IPS-18c (cell line): ENCODE results near the gene GRM4.

Experiments used
- H3K4me3 ChIP-seq: 2 replicates; pipeline ENCODE4 v1.7.0; 2013; ENCODE audit warnings: low read depth, mild to moderate bottlenecking, low read length, moderate library complexity; ENCODE audit not compliant: insufficient read depth
- H3K9me3 ChIP-seq: one replicate; pipeline ENCODE4 v1.6.1; 2013; ENCODE audit warnings: mild to moderate bottlenecking, low read length, moderate library complexity; ENCODE audit not compliant: control insufficient read depth, insufficient read depth

GRM4 gene

GRCh38 chr6:33992191-33992590 is 153.7 kb downstream of the GRM4 start:
- Histone ChIP-seq H3K4me3 (no peak overlapping the region), H3K9me3 (no peaks in the 10 kb centered on the region)

DNA sequence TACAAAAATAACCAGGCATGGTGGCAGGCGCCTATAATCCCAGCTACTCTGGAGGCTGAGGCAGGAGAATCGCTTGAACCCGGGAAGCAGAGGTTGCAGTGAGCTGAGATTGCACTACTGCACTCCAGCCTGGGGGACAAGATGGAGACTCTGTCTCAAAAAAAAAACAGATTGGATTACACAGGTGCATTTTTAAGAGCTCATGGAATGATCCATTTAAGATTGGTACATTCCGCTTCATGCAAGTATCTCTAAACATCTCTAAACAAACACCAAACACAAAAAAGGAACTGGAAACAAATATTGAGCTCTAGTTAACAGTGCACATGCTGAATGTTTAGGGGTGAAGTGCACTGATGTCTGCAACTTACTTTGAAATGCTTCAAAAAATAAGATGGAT is 154.3 kb downstream of the GRM4 start:
- Histone ChIP-seq H3K4me3 (no peak overlapping the region), H3K9me3 (no peaks in the 10 kb centered on the region)

DNA sequence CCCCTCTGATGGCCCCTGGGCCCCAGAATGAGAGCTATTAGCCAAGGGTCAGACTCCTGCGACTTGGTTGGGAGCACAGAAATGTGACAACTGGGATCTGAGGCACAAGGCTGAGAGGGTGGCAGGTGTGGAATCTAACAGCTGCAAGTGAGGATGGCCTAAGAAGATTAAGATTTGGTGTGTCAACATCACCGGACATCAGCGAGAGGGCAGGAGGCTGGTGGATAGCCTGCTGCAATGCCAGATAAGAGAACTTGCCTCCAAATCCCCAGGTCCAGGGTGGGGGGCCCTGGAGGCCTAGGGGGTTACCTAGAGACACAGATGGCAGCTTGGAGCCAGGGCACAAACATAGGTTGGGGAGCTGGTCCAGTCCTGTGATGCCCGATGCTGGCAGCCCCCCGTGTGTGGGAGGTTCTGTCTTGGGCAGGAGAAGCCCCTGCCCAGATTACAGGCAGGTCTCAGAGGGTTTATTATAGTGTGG is 155.8 kb downstream of the GRM4 start:
- no peak overlapping the region for H3K4me3 ChIP-seq
- H3K9me3 ChIP-seq = no peaks in the 10 kb centered on the region

DNA sequence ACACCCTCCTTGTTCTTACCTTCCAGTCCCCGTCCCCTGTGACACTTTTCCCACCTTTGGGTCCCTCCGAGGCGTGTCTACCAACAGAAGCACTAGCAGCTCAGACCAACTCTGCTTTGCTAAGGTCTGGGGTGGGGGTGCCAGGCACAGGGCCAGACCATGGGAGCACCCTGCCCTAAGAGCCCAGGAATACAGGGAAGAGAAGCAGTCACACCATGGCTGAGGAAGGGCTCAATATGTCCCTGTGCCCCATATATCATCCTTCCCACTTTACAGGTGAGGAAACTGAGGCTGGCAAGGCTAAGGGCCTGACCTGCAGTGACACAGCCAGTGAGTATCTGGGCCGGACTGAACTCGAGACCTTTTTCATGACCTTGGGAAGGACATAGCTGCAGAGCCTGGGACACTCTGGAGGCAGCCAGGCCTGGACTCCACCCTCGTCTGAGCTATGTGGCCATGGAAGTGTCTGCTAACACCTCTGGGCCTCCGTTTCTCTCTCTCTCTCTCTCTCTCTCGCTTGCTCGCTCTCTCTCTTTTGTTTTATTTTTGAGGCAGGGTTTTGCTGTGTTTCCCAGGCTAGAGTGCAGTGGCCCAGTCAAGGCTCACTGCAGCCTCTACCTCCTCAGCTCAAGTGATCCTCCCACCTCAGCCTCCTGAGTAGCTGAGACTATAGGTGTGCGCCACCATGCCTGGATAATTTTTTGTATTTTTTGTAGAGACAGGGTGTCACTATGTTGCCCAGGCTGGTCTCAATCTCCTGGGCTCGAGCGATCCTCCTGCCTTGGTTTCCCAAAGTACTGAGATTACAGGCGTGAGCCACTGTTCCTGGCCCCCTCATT is 156.7 kb downstream of the GRM4 start:
- Histone ChIP-seq H3K4me3 (no peak overlapping the region), H3K9me3 (no peaks in the 10 kb centered on the region)

DNA sequence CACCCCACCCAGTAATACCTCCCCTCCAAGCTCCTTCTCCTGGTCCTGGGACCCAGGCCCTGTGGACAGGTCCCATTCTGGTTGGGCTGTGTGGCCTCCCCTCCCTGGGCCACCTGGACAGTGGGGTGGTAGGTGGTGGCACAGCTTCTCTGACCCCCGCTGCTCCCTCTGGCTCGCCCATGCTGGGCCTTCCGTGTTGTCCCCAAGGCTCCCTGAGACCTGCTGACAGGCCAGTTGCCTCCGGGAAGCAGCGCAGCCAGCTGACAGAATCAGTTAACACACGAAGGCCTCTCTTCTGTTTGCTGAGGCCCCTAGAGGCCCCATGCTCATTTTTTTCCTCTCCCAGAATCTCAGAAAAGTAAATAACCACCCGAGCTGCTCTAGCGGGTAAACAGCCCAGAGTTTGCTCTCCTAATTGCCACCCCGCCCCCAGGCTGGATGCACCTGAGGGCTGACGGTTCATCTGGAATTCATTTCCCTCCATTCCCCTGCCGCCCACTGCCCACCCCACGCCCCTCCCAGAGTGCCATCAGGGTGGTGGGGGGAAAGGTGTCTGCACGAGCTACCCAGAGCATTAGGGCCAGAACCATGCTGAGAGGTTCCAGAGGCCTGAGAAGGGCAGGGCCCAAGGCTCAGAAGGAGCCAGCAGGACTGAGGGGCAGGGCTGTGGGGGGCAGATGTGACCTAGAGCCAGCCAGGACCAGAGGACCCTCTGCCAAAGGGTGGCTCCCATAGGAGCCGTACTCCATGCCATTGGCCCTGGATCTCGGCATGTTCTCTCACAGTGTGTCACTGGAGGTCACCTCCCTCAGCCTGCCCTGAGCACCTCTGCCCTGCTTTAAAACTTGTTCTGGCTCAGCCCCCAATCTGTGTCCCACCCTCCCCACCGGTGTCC is 157.5 kb downstream of the GRM4 start:
- no peaks in the 10 kb centered on the region for H3K9me3 ChIP-seq
- H3K4me3 ChIP-seq = no peak overlapping the region

DNA sequence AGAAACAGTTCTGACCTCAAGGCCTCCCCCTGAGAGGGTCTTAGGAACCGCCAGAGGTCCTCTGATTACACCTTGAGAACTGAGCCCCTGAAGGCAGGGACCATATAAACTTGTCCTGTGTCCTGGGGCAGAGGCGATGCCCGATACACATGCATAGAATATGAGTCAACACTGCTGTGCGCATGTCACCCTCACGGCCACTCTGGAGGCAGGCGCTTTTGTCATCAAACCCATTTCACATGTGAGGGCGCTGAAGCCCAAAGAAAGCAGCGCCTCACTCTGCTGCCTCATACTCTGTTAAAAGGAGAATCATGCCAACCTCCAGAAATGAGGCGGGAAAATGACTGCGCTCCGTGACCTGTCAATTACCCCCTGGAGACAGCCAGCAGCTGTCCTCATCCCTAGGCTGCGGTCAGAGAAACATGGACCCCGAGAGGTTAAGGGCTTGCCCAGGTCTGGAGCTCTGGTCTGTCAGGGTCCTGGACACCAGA is 158.3 kb downstream of the GRM4 start:
- Histone ChIP-seq H3K9me3 (no peaks in the 10 kb centered on the region), H3K4me3 (no peak overlapping the region)

- no peaks in the 10 kb centered on the region for H3K9me3 ChIP-seq
- no peak overlapping the region for H3K4me3 ChIP-seq
These were observed 159.9 kb downstream of the GRM4 start for GRCh38 chr6:33985947-33986346.

DNA sequence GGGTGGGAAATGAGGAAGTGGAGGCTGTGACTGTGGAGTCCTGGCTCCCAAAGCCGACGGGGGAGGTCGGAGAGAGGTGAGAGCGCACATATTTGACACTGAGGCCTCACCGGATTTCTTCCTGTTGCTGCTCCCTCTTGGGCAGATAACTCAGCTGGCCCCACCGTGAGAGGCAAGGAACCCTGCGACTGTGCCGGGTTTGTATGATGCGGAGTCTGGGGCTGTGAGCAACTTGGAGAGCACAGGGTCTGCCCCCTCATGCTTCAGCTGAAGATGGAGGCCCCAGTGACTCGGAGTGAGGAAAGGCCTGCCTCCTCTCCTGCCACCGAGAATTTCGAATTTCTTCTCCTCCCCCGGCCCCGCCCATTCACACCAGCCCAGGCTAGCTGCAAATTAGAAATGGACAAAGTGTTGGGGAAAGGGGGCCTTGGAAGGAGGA is 160.6 kb downstream of the GRM4 start:
- Histone ChIP-seq H3K4me3 (no peak overlapping the region), H3K9me3 (no peaks in the 10 kb centered on the region)

DNA sequence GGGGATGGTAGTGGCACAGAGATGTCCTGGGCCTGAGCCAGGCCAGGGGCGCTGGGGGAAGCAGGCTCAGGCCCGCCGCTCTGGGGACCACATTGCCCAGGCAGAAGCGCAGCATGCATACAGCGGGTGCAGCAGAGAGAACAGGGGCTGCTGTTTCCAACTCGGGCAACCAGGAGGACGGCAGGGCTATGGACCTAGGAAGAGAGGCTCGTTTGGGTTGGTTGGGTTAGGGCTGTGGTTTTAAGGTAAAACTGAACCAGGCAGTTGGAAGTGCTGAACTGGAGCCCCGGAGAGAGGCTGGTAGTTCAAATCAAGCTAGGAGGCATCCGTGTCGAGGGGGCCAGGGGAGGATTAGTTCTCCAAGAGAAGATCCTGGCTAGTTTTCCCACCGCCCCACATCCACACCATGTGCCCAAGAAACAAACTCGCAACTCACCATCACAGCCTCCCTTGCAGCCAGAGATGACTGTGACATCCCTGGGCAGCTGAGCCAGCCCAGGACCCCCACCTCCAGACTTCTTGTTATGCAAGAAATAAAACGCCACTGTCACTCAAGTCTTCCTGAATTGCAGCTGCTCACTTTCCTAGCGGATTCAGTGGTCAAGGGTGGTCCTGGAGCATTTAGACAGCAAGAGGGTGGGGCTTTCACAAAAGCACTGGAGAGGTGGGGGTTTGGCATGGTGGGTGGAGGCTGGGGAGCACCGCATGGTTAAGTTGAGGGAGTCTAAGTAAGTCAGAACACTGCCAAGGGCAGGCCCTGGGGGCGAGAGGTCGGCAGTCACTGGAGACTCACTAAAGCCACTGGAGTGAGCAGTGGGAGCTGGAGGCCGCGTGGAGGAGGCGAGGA is 161.2 kb downstream of the GRM4 start:
- no peak overlapping the region for H3K4me3 ChIP-seq

GRCh38 chr6:33983721-33984465 is 162.0 kb downstream of the GRM4 start:
- Histone ChIP-seq H3K9me3 (no peaks in the 10 kb centered on the region), H3K4me3 (no peak overlapping the region)

More for the DNA sequence above, 161.2 kb downstream of the GRM4 start:
- no peaks in the 10 kb centered on the region for H3K9me3 ChIP-seq

- Histone ChIP-seq H3K9me3 (no peaks in the 10 kb centered on the region), H3K4me3 (no peak overlapping the region)
These were observed 162.7 kb downstream of the GRM4 start for GRCh38 chr6:33983109-33983716.

DNA sequence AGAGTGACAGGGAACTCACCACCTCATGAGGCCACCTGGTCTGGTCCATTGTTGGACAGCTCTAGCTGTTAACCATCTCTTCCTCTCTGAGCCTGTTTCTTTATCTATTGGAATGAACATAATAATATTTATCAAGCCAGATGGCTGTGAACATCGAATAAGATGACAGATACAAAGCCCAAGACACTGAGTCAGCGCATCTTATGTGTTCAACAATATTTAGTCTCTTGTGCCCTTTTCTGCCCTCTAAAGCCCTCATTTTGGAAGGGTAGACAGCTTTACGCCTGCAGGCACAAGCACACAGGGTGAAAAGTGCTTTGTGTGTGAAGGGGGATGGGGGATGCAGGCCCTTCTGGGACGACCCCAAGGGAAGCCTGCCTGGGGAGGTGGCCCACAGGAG is 164.0 kb downstream of the GRM4 start:
- Histone ChIP-seq H3K9me3 (no peaks in the 10 kb centered on the region), H3K4me3 (no peak overlapping the region)

DNA sequence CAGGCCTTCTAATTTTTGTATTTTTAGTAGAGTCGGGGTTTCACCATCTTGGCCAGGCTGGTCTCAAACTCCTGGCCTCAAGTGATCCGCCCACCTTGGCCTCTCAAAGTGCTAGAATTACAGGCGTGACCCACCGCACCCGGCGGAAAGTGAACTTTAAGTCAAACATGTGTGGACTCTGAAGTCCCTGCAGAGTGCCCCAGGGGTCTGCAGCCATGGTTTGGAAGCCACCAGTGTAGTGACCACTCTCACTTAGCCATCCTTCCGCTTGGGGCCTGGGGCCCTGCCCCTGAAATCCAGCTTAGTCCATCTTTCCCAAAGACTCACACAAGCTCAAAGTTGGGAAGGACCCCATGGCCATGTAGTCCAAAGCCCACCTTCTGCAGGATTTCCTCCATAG is 164.5 kb downstream of the GRM4 start:
- H3K9me3 ChIP-seq = no peaks in the 10 kb centered on the region
- H3K4me3 ChIP-seq = no peak overlapping the region

DNA sequence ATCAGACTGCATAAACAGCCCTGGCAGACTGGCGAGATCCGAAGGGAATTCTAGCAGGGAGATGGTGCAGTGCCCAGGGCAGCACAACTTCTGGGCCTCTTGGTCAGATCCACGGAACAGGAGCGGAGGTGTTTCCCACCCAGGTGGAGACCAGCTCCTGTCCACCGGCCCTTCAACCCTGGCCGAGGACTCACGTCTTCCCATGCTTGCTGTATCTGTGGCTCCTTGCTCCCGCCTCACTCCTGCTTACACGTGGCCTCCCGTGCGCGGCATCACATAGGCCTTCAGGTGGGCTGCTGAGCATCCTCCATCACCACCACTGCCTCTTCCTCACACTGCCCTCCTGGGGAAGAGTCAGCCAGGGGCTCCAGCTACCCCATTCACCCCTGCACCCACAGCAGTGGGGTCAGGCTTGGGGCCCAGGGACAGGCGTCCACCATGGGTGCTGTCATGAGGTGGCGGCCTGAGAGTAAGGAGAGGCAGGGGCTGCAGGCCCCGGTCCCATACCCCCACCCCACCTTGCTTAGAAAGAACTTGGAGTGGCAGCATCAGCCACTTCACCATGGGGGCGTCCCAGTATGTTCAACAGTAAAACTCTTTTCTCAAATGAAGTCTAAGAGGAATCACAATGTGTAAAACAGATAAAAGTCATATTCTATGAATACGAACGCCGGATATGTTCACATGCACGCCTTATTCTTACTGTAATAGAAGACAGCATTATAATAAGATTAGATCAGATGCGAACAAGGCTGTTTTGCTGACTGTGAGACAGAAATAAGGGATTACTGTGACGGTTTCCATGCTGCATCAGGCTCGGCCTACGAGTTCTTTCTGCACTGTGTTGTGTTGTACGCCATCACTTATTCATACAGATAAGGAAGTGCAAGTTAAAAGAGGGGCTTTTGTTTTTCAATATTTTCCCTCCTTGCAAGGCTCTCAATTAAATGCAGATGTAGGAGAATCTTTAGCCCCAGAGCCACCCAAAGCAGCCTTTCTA is 165.4 kb downstream of the GRM4 start:
- Histone ChIP-seq H3K4me3 (no peak overlapping the region), H3K9me3 (no peaks in the 10 kb centered on the region)

- no peaks in the 10 kb centered on the region for H3K9me3 ChIP-seq
- no peak overlapping the region for H3K4me3 ChIP-seq
These were observed 166.1 kb downstream of the GRM4 start for GRCh38 chr6:33979750-33980149.
